ENCODE data around the gene WDR38.

DNA sequence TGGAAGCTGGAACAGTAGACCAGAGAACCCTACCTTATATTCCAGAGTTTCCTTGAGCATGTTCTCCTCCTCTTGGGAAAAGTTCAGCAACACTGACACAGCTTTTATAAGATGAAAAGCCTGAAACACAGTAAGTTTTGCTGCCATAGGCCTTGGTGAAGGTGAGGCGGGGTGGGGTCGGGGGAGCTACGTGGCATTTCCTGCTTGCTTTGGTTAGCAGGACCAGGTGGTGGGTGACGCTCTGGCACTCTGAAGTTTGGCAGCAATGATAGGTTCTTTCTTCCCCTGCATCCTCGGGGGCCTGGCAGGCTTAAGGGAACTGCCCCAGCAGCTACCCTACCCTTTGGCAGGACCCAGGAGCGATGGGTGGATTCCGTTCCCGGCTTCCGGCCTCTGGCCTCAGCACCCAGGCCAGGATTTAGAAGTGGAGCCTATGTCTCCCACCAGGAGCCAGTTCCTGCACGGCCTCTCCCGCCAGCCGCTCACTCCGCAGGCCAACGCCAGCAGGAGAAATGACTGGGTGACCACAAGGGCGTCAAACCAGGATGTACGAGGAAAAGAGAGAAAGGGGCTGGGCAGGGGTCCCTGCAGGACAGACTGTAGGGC, 28.0 kb downstream of the WDR38 start:
- TF ChIP-seq, protein P1, sequence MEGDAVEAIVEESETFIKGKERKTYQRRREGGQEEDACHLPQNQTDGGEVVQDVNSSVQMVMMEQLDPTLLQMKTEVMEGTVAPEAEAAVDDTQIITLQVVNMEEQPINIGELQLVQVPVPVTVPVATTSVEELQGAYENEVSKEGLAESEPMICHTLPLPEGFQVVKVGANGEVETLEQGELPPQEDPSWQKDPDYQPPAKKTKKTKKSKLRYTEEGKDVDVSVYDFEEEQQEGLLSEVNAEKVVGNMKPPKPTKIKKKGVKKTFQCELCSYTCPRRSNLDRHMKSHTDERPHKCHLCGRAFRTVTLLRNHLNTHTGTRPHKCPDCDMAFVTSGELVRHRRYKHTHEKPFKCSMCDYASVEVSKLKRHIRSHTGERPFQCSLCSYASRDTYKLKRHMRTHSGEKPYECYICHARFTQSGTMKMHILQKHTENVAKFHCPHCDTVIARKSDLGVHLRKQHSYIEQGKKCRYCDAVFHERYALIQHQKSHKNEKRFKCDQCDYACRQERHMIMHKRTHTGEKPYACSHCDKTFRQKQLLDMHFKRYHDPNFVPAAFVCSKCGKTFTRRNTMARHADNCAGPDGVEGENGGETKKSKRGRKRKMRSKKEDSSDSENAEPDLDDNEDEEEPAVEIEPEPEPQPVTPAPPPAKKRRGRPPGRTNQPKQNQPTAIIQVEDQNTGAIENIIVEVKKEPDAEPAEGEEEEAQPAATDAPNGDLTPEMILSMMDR (conservative IDR thresholded peaks at IDR 0.05 in 1 of 2, IDR thresholded peaks at IDR 0.05 in 1 of 2; ENCODE audit: low read depth in 1 of 2, low read length in 2 of 2) = no peak
- no peak for TF ChIP-seq EZH2 (IDR thresholded peaks at IDR 0.05; ENCODE audit: low read length, missing control alignments)
